ENCODE results near the gene FAM117A. TPM values are rescaled to one million over a fixed set of nuclear protein-coding genes. Genes with fewer than 3 reads are reported as not detected.

FAM117A gene
- total and polyA plus RNA-seq, 4 donors = 8.6 to 20.9 (median 13.4) TPM

- peaks cover 0 to 9% (median 2%) of the 10 kb centered on the region in 3 donors for H3K27me3 ChIP-seq (ENCODE audit: control insufficient read depth in 3 of 3, insufficient read depth in 3 of 3, low read length in 2 of 3)
- no peaks in the 10 kb centered on the region for H3K9me3 ChIP-seq (ENCODE audit: control insufficient read depth in 4 of 4, insufficient read depth in 3 of 4, low read length in 3 of 4)
- ATAC-seq (ENCODE audit: insufficient read depth, low FRiP score) (no peak), DNase-seq (no peak)
- peak overlapping the region in 1 of 2 donors; percentile 91 for H3K27ac ChIP-seq (ENCODE audit: low read depth in 1 of 2, low read length in 1 of 2)
- no peak overlapping the region for H3K9ac ChIP-seq (ENCODE audit: insufficient read depth in 1 of 2, low read length in 2 of 2)
- WGBS, 2 donors = 76 to 84% methylated on average over 4 of the region's 4 CpGs
- no peaks in the 10 kb centered on the region for H3K36me3 ChIP-seq (ENCODE audit: control insufficient read depth in 4 of 4, insufficient read depth in 4 of 4, low read length in 4 of 4)
- no peak overlapping the region for H3K4me3 ChIP-seq
- no peak for TF ChIP-seq CTCF (IDR thresholded peaks at IDR 0.05; ENCODE audit: control extremely low read depth, extremely low read depth)
- peaks cover 0 to 9% (median 5%) of the 10 kb centered on the region in 5 donors for H3K4me1 ChIP-seq (ENCODE audit: control insufficient read depth in 5 of 5, insufficient read depth in 5 of 5, low read length in 5 of 5)
Observed at GRCh38 chr17:49688848-49689247, 75.1 kb downstream of the FAM117A start.

- peak; percentile 36 for ATAC-seq (ENCODE audit: insufficient read depth, low FRiP score)
- peak; percentile 30 to 72 (median 55) for DNase-seq
- Histone ChIP-seq H3K9me3 (ENCODE audit: control insufficient read depth in 4 of 4, insufficient read depth in 3 of 4, low read length in 3 of 4) (no peaks in the 10 kb centered on the region), H3K36me3 (ENCODE audit: control insufficient read depth in 4 of 4, insufficient read depth in 4 of 4, low read length in 4 of 4) (no peaks in the 10 kb centered on the region), H3K4me3 (no peak overlapping the region), H3K9ac (ENCODE audit: insufficient read depth in 1 of 2, low read length in 2 of 2) (peak overlapping the region in 1 of 2 donors; percentile 47), H3K27ac (ENCODE audit: low read depth in 1 of 2, low read length in 1 of 2) (peak overlapping the region; percentile 69 to 91), H3K27me3 (ENCODE audit: control insufficient read depth in 3 of 3, insufficient read depth in 3 of 3, low read length in 2 of 3) (peaks cover 0 to 12% (median 2%) of the 10 kb centered on the region in 3 donors), H3K4me1 (ENCODE audit: control insufficient read depth in 5 of 5, insufficient read depth in 5 of 5, low read length in 5 of 5) (peaks cover 0 to 9% (median 5%) of the 10 kb centered on the region in 5 donors)
- TF ChIP-seq CTCF (IDR thresholded peaks at IDR 0.05; ENCODE audit: control extremely low read depth, extremely low read depth) = no peak
- WGBS, 2 donors = 40 to 41% methylated on average over 10 of the region's 10 CpGs
Observed at GRCh38 chr17:49687878-49688491, 75.9 kb downstream of the FAM117A start.

DNA sequence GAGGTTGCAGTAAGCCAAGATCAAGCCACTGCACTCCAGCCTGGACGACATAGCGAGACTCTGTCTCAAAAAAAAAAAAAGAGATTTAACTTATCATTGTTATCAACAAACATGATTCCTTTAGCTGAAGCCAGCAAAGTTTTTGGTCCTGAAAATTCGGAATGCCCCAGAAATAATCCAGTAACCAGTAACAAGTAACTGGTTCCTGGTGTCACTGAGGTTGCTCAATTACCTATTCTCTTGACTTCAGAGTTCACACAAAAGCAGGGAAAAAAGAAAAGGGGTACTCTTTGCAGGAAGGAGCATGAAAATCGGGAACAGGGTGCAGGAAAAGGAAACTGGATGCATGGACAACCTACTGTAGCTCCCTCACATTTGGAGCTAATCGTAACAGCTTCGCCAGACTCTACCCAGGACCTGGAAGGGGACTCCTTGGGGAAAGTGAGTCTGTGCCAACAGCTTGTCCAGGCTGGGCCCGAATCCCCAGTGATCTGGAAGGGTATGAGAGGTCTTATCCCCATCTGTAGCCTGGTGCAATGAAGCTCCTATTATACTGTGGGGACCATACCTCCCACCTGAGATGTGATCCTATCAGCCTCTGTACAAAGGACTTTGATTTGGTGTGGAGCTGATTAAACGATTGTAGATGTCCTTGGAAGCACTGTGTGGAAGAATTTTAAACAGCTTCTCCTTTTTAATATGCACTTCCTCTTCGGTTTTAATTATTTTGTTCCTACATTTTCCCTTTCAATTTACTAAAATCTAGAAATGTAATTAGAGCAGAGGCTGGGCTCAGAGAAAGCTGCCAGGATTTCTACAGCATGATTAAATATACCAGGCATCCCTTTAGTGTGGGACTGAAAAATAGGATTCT is 82.6 kb downstream of the FAM117A start:
- no peak overlapping the region for H3K27ac ChIP-seq (ENCODE audit: low read depth in 1 of 2, low read length in 1 of 2)

More for the DNA sequence above, 82.6 kb downstream of the FAM117A start:
- 74% methylated on average over 9 of the region's 9 CpGs for WGBS, 2 donors
- Histone ChIP-seq H3K36me3 (ENCODE audit: control insufficient read depth in 4 of 4, insufficient read depth in 4 of 4, low read length in 4 of 4) (no peaks in the 10 kb centered on the region), H3K9ac (ENCODE audit: insufficient read depth in 1 of 2, low read length in 2 of 2) (no peak overlapping the region), H3K4me1 (ENCODE audit: control insufficient read depth in 5 of 5, insufficient read depth in 5 of 5, low read length in 5 of 5) (peaks cover 0 to 11% (median 4%) of the 10 kb centered on the region in 5 donors), H3K27me3 (ENCODE audit: control insufficient read depth in 3 of 3, insufficient read depth in 3 of 3, low read length in 2 of 3) (peaks cover 0 to 3% (median 0%) of the 10 kb centered on the region in 3 donors), H3K9me3 (ENCODE audit: control insufficient read depth in 4 of 4, insufficient read depth in 3 of 4, low read length in 3 of 4) (no peaks in the 10 kb centered on the region), H3K4me3 (no peak overlapping the region)
- ATAC-seq (ENCODE audit: insufficient read depth, low FRiP score) (no peak), DNase-seq (no peak)
- no peak for TF ChIP-seq CTCF (IDR thresholded peaks at IDR 0.05; ENCODE audit: control extremely low read depth, extremely low read depth)

All from lung (tissue), 12 donors.